ENCODE results near the gene ALK. TPM values are rescaled to one million over a fixed set of nuclear protein-coding genes. Genes with fewer than 3 reads are reported as not detected.

ALK gene
- total and polyA plus RNA-seq, 2 experiments from 2014 or later, result 0.35 TPM; not detected in 1

- H3K9me2 ChIP-seq (ENCODE audit: insufficient read depth), result no peaks in the 10 kb centered on the region
- H3K4me1 ChIP-seq (ENCODE audit: insufficient read depth), result no peaks in the 10 kb centered on the region
- TF ChIP-seq ZNF331 (CRISPR knock-in tag; IDR thresholded peaks at IDR 0.05; ENCODE audit: low read depth) (no peak), NANOG (IDR thresholded peaks at IDR 0.05; ENCODE audit: borderline replicate concordance) (no peak), CTCF (conservative IDR thresholded peaks at IDR 0.05; ENCODE audit: low read depth in 2 of 2) (no peak)
- no peaks in the 10 kb centered on the region for H3K4me1 Mint-ChIP-seq
- no peaks in the 10 kb centered on the region for H3K36me3 Mint-ChIP-seq (ENCODE audit: low read depth)
- H3F3A ChIP-seq (replicated peaks; ENCODE audit: low read depth), result no peaks in the 10 kb centered on the region
- H3K27me3 ChIP-seq (ENCODE audit: insufficient read depth), result no peaks in the 10 kb centered on the region
- H4K20me1 ChIP-seq (replicated peaks; ENCODE audit: insufficient read depth), result no peaks in the 10 kb centered on the region
- no peaks in the 10 kb centered on the region for H3K9me3 Mint-ChIP-seq
- H3K4me3 Mint-ChIP-seq, result no peak overlapping the region
- DNase-seq (ENCODE audit: low spot score) (no peak), ATAC-seq (no peak)
- no peak overlapping the region for H3K4me3 ChIP-seq
- H3K4me2 ChIP-seq, result no peak overlapping the region
- H2AFZ ChIP-seq, result no peak overlapping the region
- H3K27ac ChIP-seq (ENCODE audit: low read depth), result no peak overlapping the region
- no peaks in the 10 kb centered on the region for H3K79me2 ChIP-seq (replicated peaks; ENCODE audit: insufficient read depth)
- peaks cover 3% of the 10 kb centered on the region for H3K27me3 Mint-ChIP-seq (ENCODE audit: insufficient read depth, low read depth, poor library complexity)
- H3K36me3 ChIP-seq (ENCODE audit: insufficient read depth), result no peaks in the 10 kb centered on the region
- no peak overlapping the region for H3K27ac Mint-ChIP-seq
Measured at GRCh38 chr2:29261003-29261402, 660.4 kb downstream of the ALK start.

- H3K36me3 Mint-ChIP-seq (ENCODE audit: low read depth), result no peaks in the 10 kb centered on the region
- H3K4me3 Mint-ChIP-seq, result no peak overlapping the region
- H3K9me3 Mint-ChIP-seq, result no peaks in the 10 kb centered on the region
Measured at GRCh38 chr2:29260142-29260772, 661.1 kb downstream of the ALK start.

More at GRCh38 chr2:29260142-29260772, 661.1 kb downstream of the ALK start:
- Histone ChIP-seq H3K36me3 (ENCODE audit: insufficient read depth) (no peaks in the 10 kb centered on the region), H3K27me3 (ENCODE audit: insufficient read depth) (no peaks in the 10 kb centered on the region), H3K4me1 (ENCODE audit: insufficient read depth) (no peaks in the 10 kb centered on the region), H4K20me1 (replicated peaks; ENCODE audit: insufficient read depth) (no peaks in the 10 kb centered on the region), H3K4me2 (no peak overlapping the region), H3K9me2 (ENCODE audit: insufficient read depth) (no peaks in the 10 kb centered on the region), H3K4me3 (no peak overlapping the region), H3K27ac (ENCODE audit: low read depth) (no peak overlapping the region), H3K79me2 (replicated peaks; ENCODE audit: insufficient read depth) (no peaks in the 10 kb centered on the region), H2AFZ (no peak overlapping the region), H3F3A (replicated peaks; ENCODE audit: low read depth) (no peaks in the 10 kb centered on the region)
- H3K27me3 Mint-ChIP-seq (ENCODE audit: insufficient read depth, low read depth, poor library complexity), result peaks cover 3% of the 10 kb centered on the region
- ATAC-seq (no peak), DNase-seq (ENCODE audit: low spot score) (no peak)
- no peak overlapping the region for H3K27ac Mint-ChIP-seq
- TF ChIP-seq ZNF114 (CRISPR knock-in tag; IDR thresholded peaks at IDR 0.05), result no peak
- TF ChIP-seq CREB1 (CRISPR knock-in tag; IDR thresholded peaks at IDR 0.05; ENCODE audit: low read depth), result no peak
- no peak for TF ChIP-seq EZH2phosphoT487 (IDR thresholded peaks at IDR 0.05; ENCODE audit: unreplicated experiment)
- no peak for TF ChIP-seq EZH2 (IDR thresholded peaks at IDR 0.05; ENCODE audit: low read depth, unreplicated experiment)
- no peak for TF ChIP-seq ZNF462 (CRISPR knock-in tag; IDR thresholded peaks at IDR 0.05)
- no peak for TF ChIP-seq CTCF (conservative IDR thresholded peaks at IDR 0.05; ENCODE audit: low read depth in 2 of 2)
- no peak for TF ChIP-seq JUNB (IDR thresholded peaks at IDR 0.05; ENCODE audit: unreplicated experiment)
- TF ChIP-seq POLR2AphosphoS5 (IDR thresholded peaks at IDR 0.05; ENCODE audit: low read depth), result no peak
- no peak for TF ChIP-seq ETS1 (IDR thresholded peaks at IDR 0.05)
- H3K4me1 Mint-ChIP-seq, result no peaks in the 10 kb centered on the region
